GM19328 (cell line): Measurements from ENCODE around the gene SLC25A48.
"Not testable (repeated sequence)": the region's sequence is repeated elsewhere in the genome, so short reads cannot be mapped to it uniquely, and the experiment has no call there.

Experiments
- ATAC-seq: cut with Tn5 transposase; IDR thresholded peaks from one replicate; pipeline ENCODE4 v1.9.1; 2021; ENCODE audit warnings: mild to moderate bottlenecking, moderate library complexity; ENCODE audit not compliant: unreplicated experiment

The SLC25A48 gene

DNA sequence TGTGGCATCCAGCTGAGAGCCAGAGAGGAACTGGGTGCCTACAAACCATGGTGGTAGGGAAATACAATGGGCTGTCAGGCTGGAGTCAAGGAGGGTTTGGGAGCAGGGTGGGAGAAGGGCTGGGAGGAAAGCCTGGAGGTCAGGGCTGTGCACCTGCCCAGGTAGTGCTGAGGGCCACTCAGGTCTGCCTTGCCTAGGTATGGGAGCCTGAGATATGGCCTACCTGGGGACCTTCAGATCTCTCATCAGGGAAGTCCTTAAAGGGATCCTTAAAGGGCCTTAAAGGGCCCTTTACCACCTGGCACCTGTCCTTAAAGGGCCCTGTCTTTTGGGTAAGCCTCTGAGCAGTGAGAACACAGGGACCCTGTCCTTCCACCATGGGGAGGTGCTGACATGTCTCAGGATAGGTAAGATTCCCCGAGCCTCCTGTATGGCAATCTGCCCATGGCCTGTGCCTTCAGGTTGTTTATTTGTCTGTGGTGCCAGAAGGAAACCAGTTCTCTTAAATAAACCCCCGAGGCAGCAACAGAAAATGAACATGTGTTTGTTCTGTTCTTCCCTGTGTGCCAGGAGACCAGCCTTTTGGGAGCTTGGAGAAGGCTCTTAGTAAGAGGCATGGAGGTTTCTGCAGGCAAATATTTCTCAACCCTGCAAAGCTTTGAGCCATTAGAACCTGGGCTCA is 23.3 kb downstream of the SLC25A48 start:
- ATAC-seq: no peak

DNA sequence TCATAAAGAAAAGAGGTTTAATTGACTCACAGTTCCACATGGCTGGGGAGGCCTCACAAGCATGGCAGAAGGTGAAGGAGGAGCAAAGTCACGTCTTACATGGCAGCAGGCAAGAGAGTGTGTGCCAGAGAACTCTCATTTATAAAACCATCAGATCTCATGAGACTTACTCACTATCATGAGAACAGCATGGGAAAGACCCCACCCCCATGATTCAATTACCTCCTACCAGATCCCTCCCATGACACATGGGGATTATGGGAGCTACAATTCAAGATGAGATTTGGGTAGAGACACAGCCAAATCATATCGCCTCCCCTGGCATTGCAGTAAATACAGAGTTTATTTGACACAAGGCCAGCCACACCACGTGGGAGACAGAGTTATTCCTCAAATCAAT is 24.7 kb downstream of the SLC25A48 start:
- ATAC-seq: not testable (repeated sequence)

GRCh38 chr5:135859641-135860040 is 25.2 kb downstream of the SLC25A48 start:
- ATAC-seq: no peak

GRCh38 chr5:135861641-135862040 is 27.2 kb downstream of the SLC25A48 start:
- ATAC-seq: no peak

GRCh38 chr5:135862086-135862485 is 27.6 kb downstream of the SLC25A48 start:
- ATAC-seq: no peak

DNA sequence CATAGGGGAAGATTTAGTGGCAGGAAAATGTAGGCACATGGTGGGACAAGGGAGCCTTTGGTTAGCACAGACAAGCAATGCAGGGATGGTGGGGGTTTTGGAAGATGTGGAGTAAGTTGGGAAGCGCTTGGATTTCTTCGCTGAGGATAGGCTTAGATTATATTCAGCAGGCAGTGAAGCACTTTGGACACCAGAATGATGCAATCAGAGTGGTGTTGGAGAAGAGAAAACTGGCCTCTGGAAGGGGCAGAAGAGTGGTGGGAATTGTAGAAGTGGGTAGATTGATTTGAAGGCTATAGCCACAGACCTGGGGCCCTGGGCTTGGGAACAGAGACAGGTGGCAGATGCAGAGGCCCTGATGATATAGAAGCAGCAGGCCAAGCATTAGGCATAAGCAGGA is 28.3 kb downstream of the SLC25A48 start:
- ATAC-seq: no peak

DNA sequence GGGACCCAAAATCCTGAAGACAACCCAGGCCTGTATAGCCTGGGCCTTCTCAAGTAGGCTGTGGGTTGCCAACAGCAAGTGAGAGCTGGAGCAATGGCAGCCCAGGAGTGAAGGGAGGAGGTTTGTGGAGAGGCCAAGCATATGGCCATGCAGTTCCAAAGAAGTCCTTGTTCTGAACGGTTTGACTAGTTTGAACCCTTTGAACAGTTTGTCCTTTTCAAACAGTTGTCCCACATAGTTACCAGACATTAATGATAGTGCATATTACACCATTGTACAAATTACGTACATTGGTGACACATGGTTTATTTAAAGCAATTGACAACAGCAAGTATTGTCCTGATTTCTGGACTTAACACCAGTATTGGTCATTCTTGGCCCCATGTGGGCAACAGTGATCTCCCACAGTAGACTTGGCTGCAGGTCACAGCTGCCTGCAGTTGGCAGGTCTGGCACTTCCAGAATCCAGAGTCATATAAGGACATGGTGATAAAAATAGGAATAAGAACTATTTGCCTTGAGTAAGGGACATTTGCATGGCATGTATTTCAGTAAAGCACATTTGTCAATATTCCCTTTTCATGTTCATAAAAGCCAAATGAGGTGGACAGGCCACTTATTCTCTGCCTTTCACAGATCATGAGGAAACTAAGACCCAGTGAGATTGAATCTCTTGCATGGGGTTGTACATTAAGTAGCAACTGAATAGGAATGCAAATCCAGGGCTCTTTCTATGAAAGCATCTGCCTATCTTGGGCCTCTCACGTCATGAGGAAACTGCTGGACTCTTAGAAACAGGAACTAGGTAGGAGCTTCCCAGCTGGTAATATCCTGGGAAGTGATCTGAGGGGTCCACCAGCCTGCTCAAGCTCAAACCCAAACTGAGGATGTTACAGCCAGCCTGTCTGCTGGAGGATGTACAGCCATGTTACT is 30.3 kb downstream of the SLC25A48 start:
- ATAC-seq: no peak

- no peak for ATAC-seq
Observed at GRCh38 chr5:135866016-135866415, 31.6 kb downstream of the SLC25A48 start.

DNA sequence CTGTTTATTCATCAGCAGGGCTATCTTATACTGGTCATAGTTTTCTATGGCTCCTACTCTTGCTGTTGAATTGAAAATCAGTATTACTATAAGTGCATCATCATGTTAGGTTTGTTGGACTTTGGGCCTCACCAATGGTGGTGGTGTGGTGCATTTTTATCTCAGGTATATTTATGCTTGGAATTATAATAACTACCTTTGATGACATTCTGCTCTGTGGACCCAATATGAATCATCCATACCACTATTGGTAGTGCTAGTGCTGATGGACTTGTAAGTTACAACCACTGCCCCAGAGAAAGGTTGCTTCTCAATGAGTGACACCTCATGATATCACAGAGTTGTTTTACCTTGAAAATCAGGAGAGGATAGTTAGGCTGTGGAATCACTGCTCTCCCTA is 33.1 kb downstream of the SLC25A48 start:
- ATAC-seq: no peak

DNA sequence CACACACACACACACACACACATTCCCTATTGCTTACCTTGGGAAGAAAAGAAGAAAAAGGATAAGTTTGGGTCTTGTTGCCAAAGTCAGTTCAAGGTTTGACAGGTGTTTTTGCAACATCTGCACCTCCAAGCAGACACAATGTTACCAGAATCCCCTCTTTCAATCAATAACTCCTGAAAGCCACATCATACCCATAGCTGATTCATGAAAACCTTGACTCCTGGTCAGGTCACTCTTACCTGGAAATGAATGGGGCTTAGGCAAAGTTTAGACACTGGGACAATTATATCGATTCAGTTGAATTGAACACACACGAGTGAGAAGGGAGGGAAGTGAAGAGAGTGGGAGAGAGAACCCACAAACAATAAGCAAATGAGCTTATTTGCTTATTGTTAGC is 34.2 kb downstream of the SLC25A48 start:
- no peak for ATAC-seq

GRCh38 chr5:135869276-135869675 is 34.8 kb downstream of the SLC25A48 start:
- ATAC-seq: no peak

- ATAC-seq: no peak
Observed at GRCh38 chr5:135869935-135870334, 35.5 kb downstream of the SLC25A48 start.

GRCh38 chr5:135871268-135871915 is 36.9 kb downstream of the SLC25A48 start:
- no peak for ATAC-seq

DNA sequence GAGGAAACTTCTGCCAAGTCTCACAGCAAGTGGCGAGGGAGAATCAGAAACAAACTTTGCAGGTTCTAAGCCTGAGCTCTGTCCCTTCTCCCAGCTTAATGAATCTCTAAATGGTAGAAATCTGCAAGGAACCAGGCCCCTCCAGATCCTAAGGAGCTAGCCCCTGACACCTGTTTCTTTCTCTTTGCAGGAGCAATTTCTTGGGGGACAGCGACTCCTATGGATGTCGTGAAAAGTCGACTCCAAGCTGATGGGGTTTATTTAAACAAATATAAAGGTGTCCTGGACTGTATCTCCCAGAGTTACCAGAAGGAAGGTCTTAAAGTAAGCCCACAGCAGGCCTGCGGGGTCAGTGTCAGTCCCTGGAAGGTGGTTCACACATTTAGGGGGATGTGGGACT is 39.4 kb downstream of the SLC25A48 start:
- no peak for ATAC-seq

- ATAC-seq: no peak
Observed at GRCh38 chr5:135874461-135874860, 40.0 kb downstream of the SLC25A48 start.

- ATAC-seq: no peak
Observed at GRCh38 chr5:135875567-135875966, 41.1 kb downstream of the SLC25A48 start.

DNA sequence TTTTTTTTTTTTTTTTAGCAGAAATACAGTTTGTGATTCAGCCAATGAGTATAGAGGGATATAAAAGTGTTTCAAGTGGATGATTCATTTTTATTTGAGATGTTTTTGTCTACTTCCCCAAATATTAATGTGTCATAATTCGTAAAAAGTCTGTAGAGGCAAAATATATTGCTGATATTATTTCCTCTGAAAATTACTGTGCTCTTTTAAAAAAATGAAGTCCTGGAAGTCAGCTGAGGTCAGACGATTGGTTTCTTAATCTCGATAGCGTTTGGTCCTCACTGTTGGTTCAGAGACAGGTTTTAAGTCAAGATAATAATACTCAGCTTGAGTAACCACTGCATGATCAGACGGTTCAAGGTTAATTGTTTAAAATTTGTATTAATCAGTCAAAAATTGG is 41.7 kb downstream of the SLC25A48 start:
- no peak for ATAC-seq

DNA sequence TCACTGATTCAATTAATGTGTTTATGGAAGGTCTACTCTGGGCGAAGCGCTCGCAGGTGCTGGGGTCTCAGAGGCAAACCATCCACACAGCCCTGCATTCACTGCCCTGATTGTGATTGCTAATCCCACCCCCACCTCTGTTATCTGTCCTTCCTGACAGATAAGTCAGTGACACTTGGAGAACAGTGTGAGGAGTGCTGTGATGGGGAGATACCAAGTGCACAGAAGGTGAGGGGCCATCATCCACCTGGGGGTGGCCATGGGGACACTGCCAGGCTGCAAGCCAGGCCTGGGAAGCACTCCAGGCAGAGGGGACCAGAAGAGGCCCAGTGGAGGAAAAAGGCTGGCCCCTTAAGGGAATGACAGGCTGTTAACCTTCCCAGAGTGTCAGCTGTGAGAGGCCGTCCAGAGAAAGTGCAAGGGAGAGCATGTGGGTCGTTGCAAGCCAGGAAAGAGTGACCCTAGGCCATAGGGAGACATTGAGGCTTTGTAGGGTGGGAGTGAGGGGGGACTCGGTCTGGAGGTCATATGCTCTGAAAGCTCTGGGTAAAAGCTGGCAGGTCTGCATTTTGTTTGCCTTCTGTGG is 43.2 kb downstream of the SLC25A48 start:
- ATAC-seq: no peak

DNA sequence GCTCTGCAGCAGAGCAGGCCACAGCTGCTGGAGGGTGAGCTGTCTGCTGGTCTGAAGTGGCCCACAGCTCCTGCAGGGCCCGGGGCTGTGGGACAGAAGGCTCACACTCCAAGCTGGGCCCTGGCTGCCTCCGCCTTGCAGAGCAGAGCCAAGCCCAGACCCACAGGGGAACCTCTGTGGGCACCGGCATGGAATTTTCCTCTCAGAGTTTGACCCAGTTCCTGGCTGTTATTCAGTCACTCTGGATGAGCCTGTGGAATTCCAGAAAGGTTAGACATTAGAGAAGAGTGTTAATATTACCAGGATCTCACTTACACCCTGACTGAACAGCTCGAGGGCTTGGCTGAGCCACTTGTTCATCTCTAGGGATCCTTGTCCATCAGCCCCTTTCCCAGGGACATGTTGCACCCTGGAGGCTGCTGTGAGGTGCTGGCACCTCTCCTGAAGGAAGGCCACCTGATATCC is 43.7 kb downstream of the SLC25A48 start:
- no peak for ATAC-seq

- ATAC-seq: no peak
Observed at GRCh38 chr5:135879591-135879990, 45.1 kb downstream of the SLC25A48 start.

DNA sequence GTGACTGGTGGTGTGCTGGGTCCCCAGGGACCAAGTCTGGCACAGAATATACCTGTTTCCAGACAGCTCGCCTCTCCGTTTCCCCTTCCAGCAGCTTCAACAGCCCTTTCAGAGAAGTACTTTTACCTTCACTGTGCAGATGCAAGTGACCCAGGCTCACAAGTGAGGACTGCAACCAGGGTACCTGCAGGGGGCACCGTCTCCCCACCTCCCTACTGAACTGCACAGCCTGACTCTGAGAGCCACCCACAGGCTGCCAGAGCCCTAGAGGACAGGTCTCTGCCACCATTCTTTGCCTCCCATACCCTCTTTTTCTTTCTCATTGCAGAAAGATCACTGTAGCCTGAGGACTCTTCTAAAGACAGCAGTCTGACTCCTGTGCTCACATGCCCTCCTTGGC is 45.8 kb downstream of the SLC25A48 start:
- ATAC-seq: peak; percentile 69
